ENCODE results near the gene SRSF2.
"Not testable (repeated sequence)": the region's sequence is repeated elsewhere in the genome, so short reads cannot be mapped to it uniquely, and the experiment has no call there.

The SRSF2 gene

GRCh38 chr17:76751416-76751993 lies 14.4 kb upstream of the SRSF2 start:
- no peak for DNase-seq (ENCODE audit: low read depth, low spot score)
- CTCF ChIA-PET: no interaction called here
- POLR2A ChIA-PET: no interaction called here
- H3K4me3 ChIP-seq (ENCODE audit: low read depth, low read length): no peak overlapping the region
- TF ChIP-seq CTCF (IDR thresholded peaks at IDR 0.05; ENCODE audit: insufficient read depth, low read length, missing control alignments): no peak

- TF ChIP-seq CTCF (IDR thresholded peaks at IDR 0.05; ENCODE audit: insufficient read depth, low read length, missing control alignments): no peak
- no peak overlapping the region for H3K4me3 ChIP-seq (ENCODE audit: low read depth, low read length)
- CTCF ChIA-PET: interaction anchor here (1.1 kb wide), 1 partner anchor 10 kb away, joined by 4 read pairs; no protein-coding TSS in a partner anchor
- no peak for DNase-seq (ENCODE audit: low read depth, low spot score)
- POLR2A ChIA-PET: no interaction called here
Observed at GRCh38 chr17:76748657-76749056, 11.5 kb upstream of the SRSF2 start.

GRCh38 chr17:76747716-76748363 lies 10.7 kb upstream of the SRSF2 start:
- no peak overlapping the region for H3K4me3 ChIP-seq (ENCODE audit: low read depth, low read length)
- no peak for TF ChIP-seq CTCF (IDR thresholded peaks at IDR 0.05; ENCODE audit: insufficient read depth, low read length, missing control alignments)
- no peak for DNase-seq (ENCODE audit: low read depth, low spot score)
- ChIA-PET CTCF (interaction anchor here (0.6 to 1.1 kb wide), 2 partner anchors 9 kb away, joined by 3 to 4 read pairs; no protein-coding TSS in a partner anchor), POLR2A (no interaction called here)

GRCh38 chr17:76745785-76746184 lies 8.7 kb upstream of the SRSF2 start:
- ChIA-PET POLR2A (interaction anchor here (1.0 kb wide), 1 partner anchor 27 kb away, joined by 3 read pairs; no protein-coding TSS in a partner anchor), CTCF (interaction anchor here (0.9 to 1.5 kb wide), 3 partner anchors 31 to 343 kb away, joined by 3 read pairs; no protein-coding TSS in a partner anchor)
- H3K4me3 ChIP-seq (ENCODE audit: low read depth, low read length); DNase-seq (ENCODE audit: low read depth, low spot score): not testable (repeated sequence)

GRCh38 chr17:76744747-76745146 lies 7.6 kb upstream of the SRSF2 start:
- CTCF ChIA-PET: no interaction called here
- POLR2A ChIA-PET: no interaction called here

GRCh38 chr17:76742958-76743357 lies 5.8 kb upstream of the SRSF2 start:
- no peak overlapping the region for H3K4me3 ChIP-seq (ENCODE audit: low read depth, low read length)
- no peak for DNase-seq (ENCODE audit: low read depth, low spot score)
- no peak for TF ChIP-seq CTCF (IDR thresholded peaks at IDR 0.05; ENCODE audit: insufficient read depth, low read length, missing control alignments)
- ChIA-PET POLR2A (no interaction called here), CTCF (interaction anchor here (0.7 to 1.9 kb wide), 4 partner anchors 11 to 324 kb away, joined by 3 to 9 read pairs (median 3); no protein-coding TSS in a partner anchor)

More at GRCh38 chr17:76744747-76745146, 7.6 kb upstream of the SRSF2 start:
- H3K4me3 ChIP-seq (ENCODE audit: low read depth, low read length): no peak overlapping the region
- DNase-seq (ENCODE audit: low read depth, low spot score): no peak
- no peak for TF ChIP-seq CTCF (IDR thresholded peaks at IDR 0.05; ENCODE audit: insufficient read depth, low read length, missing control alignments)
